Lower lobe of right lung (tissue), 2 donors: Measurements from ENCODE around the gene CTNNA3. TPM values are rescaled to one million over a fixed set of nuclear protein-coding genes. Genes with fewer than 3 reads are reported as not detected.

Source experiments
- ATAC-seq, 2 donors: fragments of 200-7000 bp; cut with Tn5 transposase; one replicate each; pipeline ENCODE4 v1.9.1; 2020 to 2022; ENCODE audit warnings: mild to moderate bottlenecking in 2 of 2, moderate library complexity in 2 of 2
- DNase-seq: peaks from one replicate; pipeline ENCODE4 v3.0.0-alpha.2; 2020
- H3K27ac ChIP-seq: fragments of 200-600 bp; one replicate; pipeline ENCODE4 v1.8.0; 2022
- H3K27me3 ChIP-seq: fragments of 200-600 bp; one replicate; pipeline ENCODE4 v1.8.0; 2022; ENCODE audit warnings: low read depth
- H3K36me3 ChIP-seq: fragments of 200-600 bp; one replicate; pipeline ENCODE4 v1.8.0; 2022; ENCODE audit warnings: mild to moderate bottlenecking
- H3K4me1 ChIP-seq: fragments of 200-600 bp; one replicate; pipeline ENCODE4 v1.8.0; 2022
- H3K4me3 ChIP-seq: fragments of 200-600 bp; one replicate; pipeline ENCODE4 v1.8.0; 2022; ENCODE audit warnings: mild to moderate bottlenecking
- H3K9me3 ChIP-seq: fragments of 200-600 bp; one replicate; pipeline ENCODE4 v1.8.0; 2022
- intact Hi-C: fragments of 100-400 bp; cut with DNase I; formaldehyde crosslinking; loops from one replicate; pipeline ENCODE4 v1.11.0; 2022
- total RNA-seq: library from RNA; stranded (reverse); fragmentation: NEBNext Ultra II Directional; extraction: Animal tissue kit (Norgen Biotek cat#: 25700); gene quantifications from one replicate; pipeline ENCODE4 v1.2.1, GENCODE V29; 2021
- TF ChIP-seq, protein P1 (sequence below): fragments of 200-600 bp; IDR thresholded peaks from one replicate; pipeline ENCODE4 v1.8.0; 2022; ENCODE audit warnings: antibody characterized with exemption, mild to moderate bottlenecking
- donor health status: DM: no; HTN: yes; CAD: no; lungs with severe emphysema.

CTNNA3 gene
- total RNA-seq, 1 donor from 2014 or later, result not detected

- H3K4me1 ChIP-seq, result no peaks in the 10 kb centered on the region
- intact Hi-C loops, result no loop called here
Observed at GRCh38 chr10:66021423-66021822, 1674.6 kb downstream of the CTNNA3 start.

DNA sequence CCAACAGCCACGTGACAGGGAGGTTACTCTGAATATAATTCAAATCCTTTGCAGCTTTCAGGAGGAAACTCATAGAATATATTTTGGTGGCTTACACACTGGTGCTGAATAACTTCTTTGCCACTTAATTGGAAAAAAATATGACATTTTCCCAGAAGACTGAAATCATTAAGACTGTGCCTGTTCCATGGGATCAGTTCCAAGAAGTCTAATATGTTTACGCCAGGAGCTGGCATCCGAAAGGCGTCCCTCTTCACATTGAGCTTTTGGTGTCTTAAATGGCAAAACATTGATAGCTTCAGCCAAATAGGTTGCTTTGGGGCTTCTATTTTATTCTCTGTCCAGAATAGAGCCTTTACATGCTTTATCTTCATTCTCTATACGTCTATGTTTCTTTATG, 1687.8 kb downstream of the CTNNA3 start:
- TF ChIP-seq, protein P1, sequence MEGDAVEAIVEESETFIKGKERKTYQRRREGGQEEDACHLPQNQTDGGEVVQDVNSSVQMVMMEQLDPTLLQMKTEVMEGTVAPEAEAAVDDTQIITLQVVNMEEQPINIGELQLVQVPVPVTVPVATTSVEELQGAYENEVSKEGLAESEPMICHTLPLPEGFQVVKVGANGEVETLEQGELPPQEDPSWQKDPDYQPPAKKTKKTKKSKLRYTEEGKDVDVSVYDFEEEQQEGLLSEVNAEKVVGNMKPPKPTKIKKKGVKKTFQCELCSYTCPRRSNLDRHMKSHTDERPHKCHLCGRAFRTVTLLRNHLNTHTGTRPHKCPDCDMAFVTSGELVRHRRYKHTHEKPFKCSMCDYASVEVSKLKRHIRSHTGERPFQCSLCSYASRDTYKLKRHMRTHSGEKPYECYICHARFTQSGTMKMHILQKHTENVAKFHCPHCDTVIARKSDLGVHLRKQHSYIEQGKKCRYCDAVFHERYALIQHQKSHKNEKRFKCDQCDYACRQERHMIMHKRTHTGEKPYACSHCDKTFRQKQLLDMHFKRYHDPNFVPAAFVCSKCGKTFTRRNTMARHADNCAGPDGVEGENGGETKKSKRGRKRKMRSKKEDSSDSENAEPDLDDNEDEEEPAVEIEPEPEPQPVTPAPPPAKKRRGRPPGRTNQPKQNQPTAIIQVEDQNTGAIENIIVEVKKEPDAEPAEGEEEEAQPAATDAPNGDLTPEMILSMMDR, result no peak
- DNase-seq (no peak), ATAC-seq (no peak)
- H3K36me3 ChIP-seq, result no peaks in the 10 kb centered on the region
- intact Hi-C loops, result no loop called here
- no peak overlapping the region for H3K4me3 ChIP-seq
- no peaks in the 10 kb centered on the region for H3K9me3 ChIP-seq
- no peak overlapping the region for H3K27ac ChIP-seq
- no peaks in the 10 kb centered on the region for H3K4me1 ChIP-seq
- H3K27me3 ChIP-seq, result no peaks in the 10 kb centered on the region

More at GRCh38 chr10:66021423-66021822, 1674.6 kb downstream of the CTNNA3 start:
- H3K27ac ChIP-seq, result no peak overlapping the region
- no peaks in the 10 kb centered on the region for H3K9me3 ChIP-seq
- no peaks in the 10 kb centered on the region for H3K36me3 ChIP-seq
- H3K4me3 ChIP-seq, result no peak overlapping the region
- ATAC-seq, result no peak
- DNase-seq, result no peak
- TF ChIP-seq, protein P1, result no peak
- no peaks in the 10 kb centered on the region for H3K27me3 ChIP-seq

DNA sequence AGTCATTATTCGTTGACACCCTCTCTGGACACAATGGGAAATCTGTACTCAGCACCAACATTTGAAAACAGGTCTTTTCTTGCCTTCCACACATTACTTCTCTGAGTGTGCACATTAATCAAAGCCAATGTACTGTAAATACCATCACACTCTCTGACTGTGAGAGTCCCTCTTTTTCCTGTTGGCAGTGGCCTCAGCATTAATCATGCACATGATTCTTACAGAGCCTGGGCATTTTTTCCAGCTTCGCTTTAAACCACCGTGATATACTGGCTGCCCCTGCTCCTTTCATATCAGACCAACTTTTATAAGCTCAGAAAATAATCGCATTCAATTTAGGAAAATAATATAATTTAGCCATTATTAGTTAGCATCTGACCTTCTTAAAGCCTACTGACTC, 1689.6 kb downstream of the CTNNA3 start:
- TF ChIP-seq, protein P1, result no peak
- H3K27ac ChIP-seq, result no peak overlapping the region
- DNase-seq (no peak), ATAC-seq (no peak)
- intact Hi-C loops, result no loop called here
- no peak overlapping the region for H3K4me3 ChIP-seq
- no peaks in the 10 kb centered on the region for H3K4me1 ChIP-seq
- no peaks in the 10 kb centered on the region for H3K9me3 ChIP-seq
- H3K27me3 ChIP-seq, result no peaks in the 10 kb centered on the region
- no peaks in the 10 kb centered on the region for H3K36me3 ChIP-seq

DNA sequence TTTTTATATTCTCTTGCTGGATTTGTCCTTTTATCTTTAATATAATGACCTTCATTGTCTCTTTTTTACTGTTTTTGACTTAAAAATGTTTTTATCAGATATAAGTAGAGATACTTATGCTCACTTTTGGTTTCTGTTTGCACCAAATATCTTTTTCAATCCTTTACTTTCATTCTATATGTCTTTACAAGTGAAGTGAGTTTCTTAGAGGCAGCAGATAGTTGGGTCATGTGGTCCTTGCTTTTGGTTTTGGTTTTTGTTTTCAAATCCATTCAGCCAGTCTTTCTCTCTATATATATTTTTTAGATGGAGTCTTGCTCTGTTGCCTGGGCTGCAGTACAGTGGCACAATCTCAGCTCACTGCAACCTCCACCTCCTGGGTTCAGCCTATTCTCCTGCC, 1702.5 kb downstream of the CTNNA3 start:
- intact Hi-C loops, result no loop called here
- ATAC-seq (no peak), DNase-seq (no peak)
- Histone ChIP-seq H3K4me1 (no peaks in the 10 kb centered on the region), H3K36me3 (no peaks in the 10 kb centered on the region), H3K27ac (no peak overlapping the region), H3K4me3 (no peak overlapping the region), H3K9me3 (peaks cover 11% of the 10 kb centered on the region), H3K27me3 (no peaks in the 10 kb centered on the region)
- TF ChIP-seq, protein P1, result no peak

DNA sequence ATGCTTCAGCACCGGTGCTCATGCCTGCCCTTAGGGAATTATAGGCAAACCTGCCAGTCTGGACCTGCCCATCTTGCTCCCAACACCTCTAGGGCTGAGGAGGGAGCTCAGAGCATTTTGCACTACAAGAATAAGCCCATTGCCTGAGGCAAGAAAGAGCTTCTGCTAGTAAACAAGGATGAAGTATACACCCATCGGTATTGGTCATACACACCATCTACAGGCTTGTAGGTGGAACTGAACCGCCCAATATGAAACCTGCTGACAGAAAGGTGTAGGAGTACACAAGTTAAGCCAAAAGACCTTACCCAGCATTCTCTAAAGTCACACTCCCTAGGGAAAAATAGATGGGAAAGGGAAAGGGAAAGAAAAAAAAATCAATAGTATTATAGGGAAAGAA, 1727.1 kb downstream of the CTNNA3 start:
- TF ChIP-seq, protein P1, result no peak

GRCh38 chr10:65968437-65968836, 1727.6 kb downstream of the CTNNA3 start:
- TF ChIP-seq, protein P1, result no peak
- Histone ChIP-seq H3K27ac (no peak overlapping the region), H3K27me3 (no peaks in the 10 kb centered on the region), H3K9me3 (no peaks in the 10 kb centered on the region), H3K4me1 (no peaks in the 10 kb centered on the region), H3K4me3 (no peak overlapping the region), H3K36me3 (no peaks in the 10 kb centered on the region)
- DNase-seq, result no peak
- intact Hi-C loops, result no loop called here
- no peak for ATAC-seq

More for the DNA sequence above, 1727.1 kb downstream of the CTNNA3 start:
- intact Hi-C loops, result no loop called here
- no peak for ATAC-seq
- no peak overlapping the region for H3K4me3 ChIP-seq
- no peaks in the 10 kb centered on the region for H3K36me3 ChIP-seq
- no peaks in the 10 kb centered on the region for H3K4me1 ChIP-seq
- no peaks in the 10 kb centered on the region for H3K27me3 ChIP-seq
- no peak overlapping the region for H3K27ac ChIP-seq
- DNase-seq, result no peak
- no peaks in the 10 kb centered on the region for H3K9me3 ChIP-seq
